RWPE2 (cell line): ENCODE measurements around the gene DMAC2L.

Source experiments
- ATAC-seq: fragments of 200-7000 bp; cut with Tn5 transposase; 3 replicates; pipeline ENCODE4 v1.9.1; 2021; ENCODE audit warnings: low read depth
- DNase-seq: peaks from one replicate; pipeline ENCODE4 v3.0.0-alpha.2; 2020; ENCODE audit warnings: low spot score
- H3K27ac ChIP-seq: fragments of 450-650 bp; 2 replicates; pipeline ENCODE4 v1.5.1; 2017; ENCODE audit warnings: mild to moderate bottlenecking; ENCODE audit not compliant: poor library complexity, severe bottlenecking
- H3K27me3 ChIP-seq: fragments of 250-450 bp; sonication (Bioruptor Pico); 2 replicates; pipeline ENCODE4 v1.5.1; 2021; ENCODE audit warnings: mild to moderate bottlenecking, moderate library complexity; ENCODE audit not compliant: insufficient read depth, poor library complexity, severe bottlenecking
- H3K36me3 ChIP-seq: fragments of 250-450 bp; sonication (Bioruptor Pico); 2 replicates; pipeline ENCODE4 v1.5.1; 2020; ENCODE audit warnings: low read depth, mild to moderate bottlenecking, moderate library complexity
- H3K4me1 ChIP-seq: fragments of 250-450 bp; sonication (Bioruptor Pico); 2 replicates; pipeline ENCODE4 v1.5.1; 2021; ENCODE audit warnings: mild to moderate bottlenecking, moderate library complexity; ENCODE audit not compliant: insufficient read depth, poor library complexity, severe bottlenecking
- H3K4me3 ChIP-seq: fragments of 250-450 bp; sonication (Bioruptor Pico); 2 replicates; pipeline ENCODE4 v1.5.1; 2021; ENCODE audit warnings: mild to moderate bottlenecking, moderate library complexity; ENCODE audit not compliant: severe bottlenecking
- H3K9me3 ChIP-seq: fragments of 250-450 bp; sonication (Bioruptor Pico); 2 replicates; pipeline ENCODE4 v1.5.1; 2021; ENCODE audit warnings: mild to moderate bottlenecking, moderate library complexity; ENCODE audit not compliant: severe bottlenecking
- TF ChIP-seq, protein P1 (sequence below): fragments of 450-650 bp; IDR thresholded peaks from one replicate; pipeline ENCODE4 v1.5.1; 2017; ENCODE audit warnings: mild to moderate bottlenecking, moderate library complexity; ENCODE audit not compliant: poor library complexity, severe bottlenecking

Gene DMAC2L

DNA sequence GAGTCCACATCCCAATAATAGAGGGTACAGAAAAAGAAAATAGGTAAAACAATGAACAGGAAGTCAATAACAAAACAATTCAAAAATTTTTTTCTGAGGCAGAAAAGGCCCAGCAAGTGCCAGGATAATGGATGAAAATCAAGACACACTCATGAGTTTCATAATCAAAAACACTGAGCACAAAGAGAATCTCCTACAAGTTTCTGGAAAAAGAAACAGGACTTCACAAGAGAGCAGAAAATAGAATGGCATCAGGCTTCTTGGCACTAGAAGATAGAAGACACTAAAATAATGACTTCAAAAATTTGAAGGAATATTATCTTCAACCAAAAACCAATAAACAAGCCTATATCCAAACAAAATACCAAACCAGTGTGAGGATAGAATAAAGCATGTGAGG is 36.8 kb downstream of the DMAC2L start:
- Histone ChIP-seq H3K4me1 (peaks cover 10% of the 10 kb centered on the region), H3K36me3 (no peaks in the 10 kb centered on the region), H3K4me3 (no peak overlapping the region), H3K9me3 (no peaks in the 10 kb centered on the region), H3K27ac (no peak overlapping the region), H3K27me3 (no peaks in the 10 kb centered on the region)
- TF ChIP-seq, protein P1, sequence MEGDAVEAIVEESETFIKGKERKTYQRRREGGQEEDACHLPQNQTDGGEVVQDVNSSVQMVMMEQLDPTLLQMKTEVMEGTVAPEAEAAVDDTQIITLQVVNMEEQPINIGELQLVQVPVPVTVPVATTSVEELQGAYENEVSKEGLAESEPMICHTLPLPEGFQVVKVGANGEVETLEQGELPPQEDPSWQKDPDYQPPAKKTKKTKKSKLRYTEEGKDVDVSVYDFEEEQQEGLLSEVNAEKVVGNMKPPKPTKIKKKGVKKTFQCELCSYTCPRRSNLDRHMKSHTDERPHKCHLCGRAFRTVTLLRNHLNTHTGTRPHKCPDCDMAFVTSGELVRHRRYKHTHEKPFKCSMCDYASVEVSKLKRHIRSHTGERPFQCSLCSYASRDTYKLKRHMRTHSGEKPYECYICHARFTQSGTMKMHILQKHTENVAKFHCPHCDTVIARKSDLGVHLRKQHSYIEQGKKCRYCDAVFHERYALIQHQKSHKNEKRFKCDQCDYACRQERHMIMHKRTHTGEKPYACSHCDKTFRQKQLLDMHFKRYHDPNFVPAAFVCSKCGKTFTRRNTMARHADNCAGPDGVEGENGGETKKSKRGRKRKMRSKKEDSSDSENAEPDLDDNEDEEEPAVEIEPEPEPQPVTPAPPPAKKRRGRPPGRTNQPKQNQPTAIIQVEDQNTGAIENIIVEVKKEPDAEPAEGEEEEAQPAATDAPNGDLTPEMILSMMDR: no peak
- DNase-seq: no peak
- no peak for ATAC-seq

DNA sequence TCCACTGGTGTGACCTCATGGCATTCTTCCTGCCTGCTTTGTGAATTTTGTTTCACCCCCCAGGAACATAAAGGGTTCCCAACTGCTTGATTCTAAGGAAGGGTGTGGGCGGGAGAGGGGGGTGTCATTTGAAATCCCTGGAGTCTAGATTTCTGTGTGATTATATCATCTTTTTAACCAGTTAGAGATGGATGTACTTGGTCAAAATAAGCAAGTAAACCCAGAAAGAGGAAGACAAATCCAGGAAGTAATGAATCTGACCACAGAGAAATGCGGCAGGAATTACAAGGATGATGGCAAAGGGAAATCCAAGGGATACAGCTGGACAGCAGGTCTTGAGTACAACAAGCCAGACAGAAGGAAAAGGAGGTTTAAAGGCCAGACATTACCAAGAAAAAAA is 38.9 kb downstream of the DMAC2L start:
- no peak overlapping the region for H3K27ac ChIP-seq
- no peaks in the 10 kb centered on the region for H3K36me3 ChIP-seq
- TF ChIP-seq, protein P1: no peak
- H3K9me3 ChIP-seq: no peaks in the 10 kb centered on the region
- H3K4me3 ChIP-seq: no peak overlapping the region
- H3K27me3 ChIP-seq: no peaks in the 10 kb centered on the region
- ATAC-seq: no peak
- H3K4me1 ChIP-seq: peaks cover 10% of the 10 kb centered on the region
- DNase-seq: no peak

DNA sequence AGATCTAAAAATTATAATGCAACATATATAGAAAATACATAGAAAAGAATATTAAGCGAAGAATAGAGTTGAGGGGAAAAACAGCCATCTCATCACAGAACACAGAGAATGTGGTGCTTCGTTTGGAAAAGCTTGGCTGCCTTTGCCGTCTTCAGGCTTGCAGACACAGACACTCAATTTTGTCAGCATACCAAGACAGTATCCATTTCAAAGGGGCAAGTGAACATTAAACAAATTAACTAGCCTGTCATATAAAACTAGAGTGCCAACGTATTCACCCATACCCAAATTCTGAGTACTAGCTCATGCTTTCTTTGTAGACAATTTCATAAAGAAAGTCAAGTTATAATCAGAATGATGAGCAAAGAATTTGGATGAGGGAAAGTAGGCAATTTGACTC is 40.5 kb downstream of the DMAC2L start:
- Histone ChIP-seq H3K4me3 (no peak overlapping the region), H3K4me1 (peaks cover 3% of the 10 kb centered on the region), H3K27me3 (no peaks in the 10 kb centered on the region), H3K9me3 (no peaks in the 10 kb centered on the region), H3K27ac (no peak overlapping the region), H3K36me3 (no peaks in the 10 kb centered on the region)
- ATAC-seq (no peak), DNase-seq (no peak)
- TF ChIP-seq, protein P1: no peak

DNA sequence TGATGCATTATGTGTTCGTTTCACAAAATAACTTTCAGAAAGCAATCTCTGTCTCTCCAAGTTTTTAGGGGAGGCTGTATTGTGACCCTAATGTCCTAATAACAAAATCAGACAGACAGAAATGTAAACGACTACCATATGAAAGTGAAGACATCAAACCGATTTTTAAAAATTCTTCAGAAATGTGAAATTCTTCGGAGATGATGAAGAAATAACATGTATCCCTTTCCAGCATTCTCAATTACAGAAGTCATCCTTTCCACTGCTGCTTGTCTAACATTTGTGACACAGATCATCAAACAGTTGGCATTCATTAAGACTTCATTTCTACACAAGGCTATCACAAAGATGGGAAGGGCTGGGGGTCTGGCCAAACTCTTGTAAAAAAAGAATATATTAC is 41.0 kb downstream of the DMAC2L start:
- H3K27me3 ChIP-seq: no peaks in the 10 kb centered on the region
- H3K9me3 ChIP-seq: no peaks in the 10 kb centered on the region
- H3K4me3 ChIP-seq: no peak overlapping the region
- H3K4me1 ChIP-seq: no peaks in the 10 kb centered on the region
- H3K36me3 ChIP-seq: no peaks in the 10 kb centered on the region
- TF ChIP-seq, protein P1: no peak
- H3K27ac ChIP-seq: no peak overlapping the region
- ATAC-seq (no peak), DNase-seq (no peak)

DNA sequence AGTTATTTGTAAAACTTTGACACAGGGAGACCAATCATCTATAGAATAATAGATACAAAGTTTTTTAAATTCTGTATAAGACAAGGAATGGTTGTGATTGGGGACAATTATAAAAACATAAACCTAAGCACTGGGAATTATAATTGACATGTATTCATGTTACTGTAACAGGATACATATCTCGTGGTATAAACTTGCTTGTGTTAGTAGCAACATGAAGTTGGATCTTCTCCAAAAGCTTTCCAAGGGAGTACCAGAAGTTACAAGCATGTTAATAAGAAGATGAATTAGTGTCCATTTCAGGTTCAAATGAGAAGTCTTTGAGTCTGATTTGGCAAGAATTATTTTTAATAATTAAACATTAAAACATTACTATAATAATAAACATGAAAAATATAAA is 42.4 kb downstream of the DMAC2L start:
- no peak overlapping the region for H3K27ac ChIP-seq
- ATAC-seq: no peak
- no peaks in the 10 kb centered on the region for H3K36me3 ChIP-seq
- H3K27me3 ChIP-seq: no peaks in the 10 kb centered on the region
- TF ChIP-seq, protein P1: no peak
- no peak for DNase-seq
- no peaks in the 10 kb centered on the region for H3K9me3 ChIP-seq
- H3K4me3 ChIP-seq: no peak overlapping the region
- H3K4me1 ChIP-seq: no peaks in the 10 kb centered on the region
